Left forelimb (tissue), 1 donor: ENCODE results near the gene CR1.
"Not testable (repeated sequence)": the region's sequence is repeated elsewhere in the genome, so short reads cannot be mapped to it uniquely, and the experiment has no call there.

Source experiments
- DNase-seq: peaks from one replicate; pipeline ENCODE4 v3.0.0-alpha.2; 2018; ENCODE audit warnings: low spot score

The CR1 gene

GRCh38 chr1:207503950-207504349 lies 8.0 kb downstream of the CR1 start:
- no peak for DNase-seq

- no peak for DNase-seq
These were observed 8.5 kb downstream of the CR1 start for GRCh38 chr1:207504438-207504837.

- DNase-seq = no peak
These were observed 14.5 kb downstream of the CR1 start for GRCh38 chr1:207510444-207510843.

- DNase-seq = no peak
These were observed 18.9 kb downstream of the CR1 start for GRCh38 chr1:207514890-207515289.

- no peak for DNase-seq
These were observed 20.8 kb downstream of the CR1 start for GRCh38 chr1:207516729-207517128.

GRCh38 chr1:207518608-207519236 lies 22.8 kb downstream of the CR1 start:
- no peak for DNase-seq

GRCh38 chr1:207519505-207520399 lies 23.8 kb downstream of the CR1 start:
- DNase-seq = no peak

- not testable (repeated sequence) for DNase-seq
These were observed 24.7 kb downstream of the CR1 start for GRCh38 chr1:207520400-207521345.

GRCh38 chr1:207525239-207525638 lies 29.3 kb downstream of the CR1 start:
- DNase-seq = not testable (repeated sequence)

- not testable (repeated sequence) for DNase-seq
These were observed 32.4 kb downstream of the CR1 start for GRCh38 chr1:207528401-207528800.

- not testable (repeated sequence) for DNase-seq
These were observed 40.3 kb downstream of the CR1 start for GRCh38 chr1:207536263-207536662.

- not testable (repeated sequence) for DNase-seq
These were observed 50.9 kb downstream of the CR1 start for GRCh38 chr1:207546677-207547357.

- DNase-seq = not testable (repeated sequence)
These were observed 58.9 kb downstream of the CR1 start for GRCh38 chr1:207554823-207555222.

GRCh38 chr1:207565546-207566468 lies 69.8 kb downstream of the CR1 start:
- no peak for DNase-seq

- DNase-seq = not testable (repeated sequence)
These were observed 76.0 kb downstream of the CR1 start for GRCh38 chr1:207571926-207572325.

GRCh38 chr1:207573074-207573473 lies 77.1 kb downstream of the CR1 start:
- not testable (repeated sequence) for DNase-seq

- DNase-seq = not testable (repeated sequence)
These were observed 79.4 kb downstream of the CR1 start for GRCh38 chr1:207575381-207575780.

GRCh38 chr1:207578796-207579435 lies 83.0 kb downstream of the CR1 start:
- no peak for DNase-seq

GRCh38 chr1:207579436-207579799 lies 83.5 kb downstream of the CR1 start:
- DNase-seq = no peak
